GM10266 (cell line): ENCODE results near the gene HYDIN.

Experiments
- DNase-seq: peaks from one replicate; pipeline ENCODE4 v3.0.0; 2012; ENCODE audit errors: extremely low spot score
- CTCF ChIP-seq: IDR thresholded peaks from 2 replicates; pipeline ENCODE4 v1.5.1; 2012; ENCODE audit warnings: mild to moderate bottlenecking, low read depth; ENCODE audit not compliant: control insufficient read depth, insufficient read depth; ENCODE audit errors: missing control alignments

Gene HYDIN

GRCh38 chr16:71225145-71225544 lies 5.4 kb downstream of the HYDIN start:
- TF ChIP-seq CTCF: no peak
- DNase-seq: no peak

- no peak for TF ChIP-seq CTCF
- DNase-seq: no peak
These were observed 12.1 kb downstream of the HYDIN start for GRCh38 chr16:71218306-71218963.

GRCh38 chr16:71217506-71217905 lies 13.0 kb downstream of the HYDIN start:
- TF ChIP-seq CTCF: no peak
- DNase-seq: no peak

- TF ChIP-seq CTCF: no peak
- DNase-seq: no peak
These were observed 13.8 kb downstream of the HYDIN start for GRCh38 chr16:71216714-71217113.

- no peak for DNase-seq
- peak; percentile 33 for TF ChIP-seq CTCF
These were observed 15.7 kb downstream of the HYDIN start for GRCh38 chr16:71214746-71215381.

GRCh38 chr16:71205482-71206131 lies 24.9 kb downstream of the HYDIN start:
- no peak for DNase-seq
- no peak for TF ChIP-seq CTCF

GRCh38 chr16:71203631-71204030 lies 26.9 kb downstream of the HYDIN start:
- DNase-seq: no peak
- TF ChIP-seq CTCF: no peak
